AG04450 (cell line): Measurements from ENCODE around the gene KIF26A. TPM values are rescaled to one million over a fixed set of nuclear protein-coding genes. Genes with fewer than 3 reads are reported as not detected.
"Not testable (repeated sequence)": the region's sequence is repeated elsewhere in the genome, so short reads cannot be mapped to it uniquely, and the experiment has no call there.

Experiments
- CTCF ChIA-PET: fragments of 300-600, 350-600 bp; formaldehyde crosslinking; extraction: SDS; loops from one replicate; lab custom pipeline; 2022; ENCODE audit warnings: antibody characterized with exemption, inconsistent platforms; lab: Charles Lee
- POLR2A ChIA-PET: fragments of 350-600 bp; formaldehyde crosslinking; extraction: SDS; loops from one replicate; lab custom pipeline; 2021; ENCODE audit warnings: antibody characterized with exemption, inconsistent platforms; lab: Yijun Ruan, JAX
- DNase-seq: peaks from one replicate; pipeline ENCODE4 v3.0.0-alpha.2; 2011; ENCODE audit warnings: low read depth, low spot score
- H3K27ac ChIP-seq: one replicate; pipeline ENCODE4 v1.5.1; 2012; ENCODE audit warnings: low read depth, low read length, control low read depth
- H3K27me3 ChIP-seq: one replicate; pipeline ENCODE4 v1.6.0; 2012; ENCODE audit warnings: low read length; ENCODE audit not compliant: control insufficient read depth, insufficient read depth
- H3K4me3 ChIP-seq: 2 replicates; pipeline ENCODE4 v1.5.1; 2011; ENCODE audit warnings: mild to moderate bottlenecking, low read depth, low read length, control low read depth
- H3K9me3 ChIP-seq: 2 replicates; pipeline ENCODE4 v1.5.1; 2012; ENCODE audit warnings: low read length; ENCODE audit not compliant: control insufficient read depth, insufficient read depth
- CTCF ChIP-seq: IDR thresholded peaks from 2 replicates; pipeline ENCODE4 v1.5.1; 2011; ENCODE audit warnings: low read depth, low read length, control low read depth, inconsistent platforms
- polyA plus RNA-seq: library from polyadenylated mRNA; depleted of rRNA; stranded (reverse); fragments of >200 nt; gene quantifications from 2 replicates; pipeline ENCODE4 v1.2.3, GENCODE V29; 2011

KIF26A gene
- polyA plus RNA-seq, 1 experiment: not detected

GRCh38 chr14:104224506-104225277 is 86.3 kb downstream of the KIF26A start:
- ChIA-PET POLR2A (no interaction called here), CTCF (no interaction called here)
- H3K4me3 ChIP-seq: no peak overlapping the region
- DNase-seq: no peak
- no peak for TF ChIP-seq CTCF
- H3K9me3 ChIP-seq: peaks cover 100% of the 10 kb centered on the region
- no peaks in the 10 kb centered on the region for H3K27me3 ChIP-seq
- no peak overlapping the region for H3K27ac ChIP-seq

GRCh38 chr14:104225278-104226190 is 87.1 kb downstream of the KIF26A start:
- peaks cover 100% of the 10 kb centered on the region for H3K9me3 ChIP-seq
- H3K27me3 ChIP-seq, DNase-seq, H3K27ac ChIP-seq, H3K4me3 ChIP-seq, POLR2A ChIA-PET, CTCF ChIA-PET: not testable (repeated sequence)

- ChIA-PET CTCF (no interaction called here), POLR2A (no interaction called here)
- TF ChIP-seq CTCF: no peak
- Histone ChIP-seq H3K9me3 (peaks cover 98% of the 10 kb centered on the region), H3K27me3 (no peaks in the 10 kb centered on the region), H3K4me3 (no peak overlapping the region), H3K27ac (no peak overlapping the region)
- DNase-seq: no peak
Observed at GRCh38 chr14:104226421-104227383, 88.3 kb downstream of the KIF26A start.

GRCh38 chr14:104227806-104228205 is 89.4 kb downstream of the KIF26A start:
- Histone ChIP-seq H3K27ac (no peak overlapping the region), H3K9me3 (peaks cover 91% of the 10 kb centered on the region), H3K27me3 (no peaks in the 10 kb centered on the region), H3K4me3 (no peak overlapping the region)
- no peak for DNase-seq
- no peak for TF ChIP-seq CTCF
- ChIA-PET POLR2A (no interaction called here), CTCF (no interaction called here)

GRCh38 chr14:104228221-104228620 is 89.8 kb downstream of the KIF26A start:
- H3K9me3 ChIP-seq: peaks cover 88% of the 10 kb centered on the region
- TF ChIP-seq CTCF: no peak
- ChIA-PET POLR2A (no interaction called here), CTCF (no interaction called here)
- no peaks in the 10 kb centered on the region for H3K27me3 ChIP-seq
- no peak overlapping the region for H3K4me3 ChIP-seq
- DNase-seq: no peak
- H3K27ac ChIP-seq: no peak overlapping the region
